Fibroblast of the aortic adventitia (primary cell): ENCODE measurements around the gene EOLA1. TPM values are rescaled to one million over a fixed set of nuclear protein-coding genes. Genes with fewer than 3 reads are reported as not detected.

Experiments used
- DNase-seq: peaks from one replicate; pipeline ENCODE4 v3.0.0-alpha.2; 2010; ENCODE audit warnings: low read depth
- H3K4me3 ChIP-seq: 2 replicates; pipeline ENCODE4 v1.5.1; 2011; ENCODE audit warnings: low read depth, mild to moderate bottlenecking, control low read depth, low read length, moderate library complexity
- CTCF ChIP-seq: IDR thresholded peaks from 2 replicates; pipeline ENCODE4 v1.5.1; 2011; ENCODE audit warnings: mild to moderate bottlenecking, low read length, control low read depth, inconsistent platforms; ENCODE audit not compliant: insufficient read depth
- total RNA-seq: library from RNA; depleted of rRNA; stranded (reverse); fragments of >200 nt; gene quantifications from 2 replicates; pipeline ENCODE4 v1.2.3, GENCODE V29; 2012; ENCODE audit warnings: low replicate concordance

The EOLA1 gene
- total RNA-seq, 1 donor, result 11.1 TPM

- no peak overlapping the region for H3K4me3 ChIP-seq
- no peak for DNase-seq
- TF ChIP-seq CTCF, result no peak
Measured at GRCh38 chrX:149505671-149506070, 35.1 kb upstream of the EOLA1 start.

- no peak for TF ChIP-seq CTCF
- no peak for DNase-seq
- H3K4me3 ChIP-seq, result no peak overlapping the region
Measured at GRCh38 chrX:149506349-149506748, 34.5 kb upstream of the EOLA1 start.

- no peak for TF ChIP-seq CTCF
- DNase-seq, result no peak
- H3K4me3 ChIP-seq, result no peak overlapping the region
Measured at GRCh38 chrX:149508467-149508866, 32.3 kb upstream of the EOLA1 start.

- peak; percentile 31 for DNase-seq
- TF ChIP-seq CTCF, result peak; percentile 21
- H3K4me3 ChIP-seq, result no peak overlapping the region
Measured at GRCh38 chrX:149510386-149510785, 30.4 kb upstream of the EOLA1 start.

GRCh38 chrX:149511081-149511480 is 29.7 kb upstream of the EOLA1 start:
- no peak for TF ChIP-seq CTCF
- DNase-seq, result no peak
- H3K4me3 ChIP-seq, result no peak overlapping the region

- no peak overlapping the region for H3K4me3 ChIP-seq
- DNase-seq, result peak; percentile 57
- peak; percentile 70 for TF ChIP-seq CTCF
Measured at GRCh38 chrX:149512225-149512885, 28.5 kb upstream of the EOLA1 start.
